ENCODE results near the gene USP10.

USP10 gene

DNA sequence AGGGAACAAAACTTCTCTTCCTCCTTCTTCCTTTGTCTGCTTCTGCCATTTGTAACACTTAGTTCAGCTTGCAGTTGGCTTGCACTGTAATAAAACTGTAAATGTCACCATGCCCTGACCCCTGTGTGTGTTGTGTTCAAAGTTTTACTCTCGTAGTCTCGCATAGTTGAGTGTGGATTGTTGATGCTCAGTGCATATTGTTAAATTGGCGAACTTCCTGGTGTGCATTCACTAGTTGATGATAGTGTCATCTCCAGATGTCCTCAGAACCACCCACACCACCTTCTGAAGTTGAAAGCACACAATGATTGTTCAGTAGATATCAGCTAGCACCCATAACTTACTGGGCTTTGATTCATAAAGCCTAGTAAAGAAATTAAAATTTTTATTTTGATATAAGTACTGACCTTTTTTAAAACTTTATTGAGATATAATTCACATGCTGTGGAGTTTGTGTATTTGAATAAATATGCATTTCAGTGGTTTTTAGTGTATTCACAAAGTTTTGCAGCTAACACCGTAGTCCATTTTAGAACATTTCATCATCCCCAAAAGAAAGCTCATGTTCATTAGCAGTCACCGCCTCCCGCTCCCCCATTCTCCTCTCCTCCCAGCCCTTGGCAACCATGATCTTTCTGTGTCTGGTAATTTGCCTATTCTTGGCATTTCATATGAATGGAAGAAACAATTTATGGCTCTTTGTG, 25.0 kb downstream of the USP10 start (continued):
- TF ChIP-seq, protein P1, sequence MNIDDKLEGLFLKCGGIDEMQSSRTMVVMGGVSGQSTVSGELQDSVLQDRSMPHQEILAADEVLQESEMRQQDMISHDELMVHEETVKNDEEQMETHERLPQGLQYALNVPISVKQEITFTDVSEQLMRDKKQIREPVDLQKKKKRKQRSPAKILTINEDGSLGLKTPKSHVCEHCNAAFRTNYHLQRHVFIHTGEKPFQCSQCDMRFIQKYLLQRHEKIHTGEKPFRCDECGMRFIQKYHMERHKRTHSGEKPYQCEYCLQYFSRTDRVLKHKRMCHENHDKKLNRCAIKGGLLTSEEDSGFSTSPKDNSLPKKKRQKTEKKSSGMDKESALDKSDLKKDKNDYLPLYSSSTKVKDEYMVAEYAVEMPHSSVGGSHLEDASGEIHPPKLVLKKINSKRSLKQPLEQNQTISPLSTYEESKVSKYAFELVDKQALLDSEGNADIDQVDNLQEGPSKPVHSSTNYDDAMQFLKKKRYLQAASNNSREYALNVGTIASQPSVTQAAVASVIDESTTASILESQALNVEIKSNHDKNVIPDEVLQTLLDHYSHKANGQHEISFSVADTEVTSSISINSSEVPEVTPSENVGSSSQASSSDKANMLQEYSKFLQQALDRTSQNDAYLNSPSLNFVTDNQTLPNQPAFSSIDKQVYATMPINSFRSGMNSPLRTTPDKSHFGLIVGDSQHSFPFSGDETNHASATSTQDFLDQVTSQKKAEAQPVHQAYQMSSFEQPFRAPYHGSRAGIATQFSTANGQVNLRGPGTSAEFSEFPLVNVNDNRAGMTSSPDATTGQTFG (tag by site-specific recombination; IDR thresholded peaks at IDR 0.05; ENCODE audit: borderline replicate concordance), result no peak
- TF ChIP-seq OSR2 (tag by site-specific recombination; IDR thresholded peaks at IDR 0.05), result 0 out of 2 replicates have a peak, but pooled peaks have one; percentile 47
- TF ChIP-seq ZNF10 (tag by site-specific recombination; IDR thresholded peaks at IDR 0.05), result peak; percentile 84
- no peak for TF ChIP-seq ZNF140 (tag by site-specific recombination; IDR thresholded peaks at IDR 0.05)
- TF ChIP-seq ZBTB1 (tag by site-specific recombination; IDR thresholded peaks at IDR 0.05), result no peak
- TF ChIP-seq TRIM28 (IDR thresholded peaks at IDR 0.05; ENCODE audit: borderline replicate concordance, low read length), result peak; percentile 19; the same call in 1 of the 2 replicates
- TF ChIP-seq ZFHX2 (tag by site-specific recombination; conservative IDR thresholded peaks at IDR 0.05), result peak; percentile 29
- no peak for TF ChIP-seq ZNF621 (tag by site-specific recombination; IDR thresholded peaks at IDR 0.05)
- peak; percentile 51; the same call in 1 of the 2 replicates for TF ChIP-seq ZBTB20 (tag by site-specific recombination; IDR thresholded peaks at IDR 0.05)
- peak; percentile 36 for TF ChIP-seq ZBTB17 (tag by site-specific recombination; IDR thresholded peaks at IDR 0.05)
- TF ChIP-seq ZNF600 (tag by site-specific recombination; IDR thresholded peaks at IDR 0.05), result peak; percentile 50
- TF ChIP-seq SCRT2 (tag by site-specific recombination; IDR thresholded peaks at IDR 0.05), result peak; percentile 46
- TF ChIP-seq ZXDB (tag by site-specific recombination; IDR thresholded peaks at IDR 0.05), result no peak
- TF ChIP-seq, protein P2, sequence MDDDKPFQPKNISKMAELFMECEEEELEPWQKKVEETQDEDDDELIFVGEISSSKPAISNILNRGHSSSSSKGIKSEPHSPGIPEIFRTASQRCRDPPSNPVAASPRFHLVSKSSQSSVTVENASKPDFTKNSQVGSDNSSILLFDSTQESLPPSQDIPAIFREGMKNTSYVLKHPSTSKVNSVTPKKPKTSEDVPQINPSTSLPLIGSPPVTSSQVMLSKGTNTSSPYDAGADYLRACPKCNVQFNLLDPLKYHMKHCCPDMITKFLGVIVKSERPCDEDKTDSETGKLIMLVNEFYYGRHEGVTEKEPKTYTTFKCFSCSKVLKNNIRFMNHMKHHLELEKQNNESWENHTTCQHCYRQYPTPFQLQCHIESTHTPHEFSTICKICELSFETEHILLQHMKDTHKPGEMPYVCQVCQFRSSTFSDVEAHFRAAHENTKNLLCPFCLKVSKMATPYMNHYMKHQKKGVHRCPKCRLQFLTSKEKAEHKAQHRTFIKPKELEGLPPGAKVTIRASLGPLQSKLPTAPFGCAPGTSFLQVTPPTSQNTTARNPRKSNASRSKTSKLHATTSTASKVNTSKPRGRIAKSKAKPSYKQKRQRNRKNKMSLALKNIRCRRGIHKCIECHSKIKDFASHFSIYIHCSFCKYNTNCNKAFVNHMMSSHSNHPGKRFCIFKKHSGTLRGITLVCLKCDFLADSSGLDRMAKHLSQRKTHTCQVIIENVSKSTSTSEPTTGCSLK (tag by site-specific recombination; IDR thresholded peaks at IDR 0.05), result no peak
- no peak for TF ChIP-seq ZNF132 (tag by site-specific recombination; IDR thresholded peaks at IDR 0.05; ENCODE audit: borderline replicate concordance)
- TF ChIP-seq, protein P3, sequence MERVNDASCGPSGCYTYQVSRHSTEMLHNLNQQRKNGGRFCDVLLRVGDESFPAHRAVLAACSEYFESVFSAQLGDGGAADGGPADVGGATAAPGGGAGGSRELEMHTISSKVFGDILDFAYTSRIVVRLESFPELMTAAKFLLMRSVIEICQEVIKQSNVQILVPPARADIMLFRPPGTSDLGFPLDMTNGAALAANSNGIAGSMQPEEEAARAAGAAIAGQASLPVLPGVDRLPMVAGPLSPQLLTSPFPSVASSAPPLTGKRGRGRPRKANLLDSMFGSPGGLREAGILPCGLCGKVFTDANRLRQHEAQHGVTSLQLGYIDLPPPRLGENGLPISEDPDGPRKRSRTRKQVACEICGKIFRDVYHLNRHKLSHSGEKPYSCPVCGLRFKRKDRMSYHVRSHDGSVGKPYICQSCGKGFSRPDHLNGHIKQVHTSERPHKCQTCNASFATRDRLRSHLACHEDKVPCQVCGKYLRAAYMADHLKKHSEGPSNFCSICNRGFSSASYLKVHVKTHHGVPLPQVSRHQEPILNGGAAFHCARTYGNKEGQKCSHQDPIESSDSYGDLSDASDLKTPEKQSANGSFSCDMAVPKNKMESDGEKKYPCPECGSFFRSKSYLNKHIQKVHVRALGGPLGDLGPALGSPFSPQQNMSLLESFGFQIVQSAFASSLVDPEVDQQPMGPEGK (tag by site-specific recombination; IDR thresholded peaks at IDR 0.05), result no peak
- no peak for TF ChIP-seq ZNF174 (tag by site-specific recombination; IDR thresholded peaks at IDR 0.05)
- TF ChIP-seq HOXA7 (CRISPR knock-in tag; IDR thresholded peaks at IDR 0.05; ENCODE audit: borderline replicate concordance), result no peak
- peak; percentile 10; the same call in 1 of the 2 replicates for TF ChIP-seq MZF1 (tag by site-specific recombination; IDR thresholded peaks at IDR 0.05; ENCODE audit: borderline replicate concordance)
- TF ChIP-seq ZNF596 (tag by site-specific recombination; IDR thresholded peaks at IDR 0.05), result no peak
- TF ChIP-seq ZEB2 (tag by site-specific recombination; IDR thresholded peaks at IDR 0.05), result 0 out of 2 replicates have a peak, but pooled peaks have one; percentile 16
- no peak for TF ChIP-seq ZNF544 (tag by site-specific recombination; IDR thresholded peaks at IDR 0.05)
- peak; percentile 68 for TF ChIP-seq SP7 (tag by site-specific recombination; IDR thresholded peaks at IDR 0.05)
- no peak for TF ChIP-seq OVOL3 (tag by site-specific recombination; IDR thresholded peaks at IDR 0.05)

Measured in HEK293 (cell line).